Activated CD4-positive, alpha-beta memory T cell treated with anti-CD3 and anti-CD28 coated beads for 36 hours (primary cell): ENCODE results near the gene TFIP11. TPM values are rescaled to one million over a fixed set of nuclear protein-coding genes. Genes with fewer than 3 reads are reported as not detected.

Experiments used
- CTCF ChIA-PET: fragments of 350-600 bp; sonication (Branson Sonifier 250); formaldehyde crosslinking; loops from one replicate; lab custom pipeline; 2021; ENCODE audit warnings: antibody characterized with exemption, inconsistent platforms; lab: Charles Lee
- POLR2A ChIA-PET: fragments of 350-600 bp; sonication (Branson Sonifier 250); formaldehyde crosslinking; loops from one replicate; lab custom pipeline; 2021; ENCODE audit warnings: antibody characterized with exemption; lab: Charles Lee
- DNase-seq: peaks from one replicate; pipeline ENCODE4 v3.0.0-alpha.2; 2020
- H3K27ac Mint-ChIP-seq: one replicate; pipeline ENCODE4 v1.8.0; 2021; ENCODE audit warnings: mixed read lengths
- H3K27me3 Mint-ChIP-seq: one replicate; pipeline ENCODE4 v1.8.0; 2021; ENCODE audit warnings: mixed read lengths
- H3K36me3 Mint-ChIP-seq: one replicate; pipeline ENCODE4 v1.8.0; 2021; ENCODE audit warnings: mixed read lengths
- H3K4me1 Mint-ChIP-seq: one replicate; pipeline ENCODE4 v1.8.0; 2021; ENCODE audit warnings: low read depth, mixed read lengths
- H3K4me3 Mint-ChIP-seq: one replicate; pipeline ENCODE4 v1.8.0; 2021; ENCODE audit warnings: mild to moderate bottlenecking, mixed read lengths
- H3K9me3 Mint-ChIP-seq: one replicate; pipeline ENCODE4 v1.8.0; 2021; ENCODE audit warnings: mixed read lengths
- intact Hi-C: fragments of 100-400 bp; cut with micrococcal nuclease; formaldehyde crosslinking; loops from one replicate; pipeline ENCODE4 v1.15.1; 2023
- total RNA-seq, 2 experiments: library from RNA; stranded (reverse); gene quantifications; one replicate each; pipeline ENCODE4 v1.2.3, GENCODE V29; 2021

Gene TFIP11
- total RNA-seq, 2 experiments from 2014 or later: 41.1 to 43.0 TPM

GRCh38 chr22:26499188-26499703, 13.0 kb downstream of the TFIP11 start:
- Mint-ChIP-seq H3K4me3 (no peak overlapping the region), H3K36me3 (peaks cover 57% of the 10 kb centered on the region), H3K27ac (no peak overlapping the region), H3K27me3 (no peaks in the 10 kb centered on the region), H3K9me3 (no peaks in the 10 kb centered on the region), H3K4me1 (peaks cover 19% of the 10 kb centered on the region)
- no peak for DNase-seq
- ChIA-PET CTCF (interaction anchor here (6.3 kb wide), 1 partner anchor 166 kb away, joined by 46 read pairs; no protein-coding TSS in a partner anchor), POLR2A (interaction anchor here (0.6 to 0.9 kb wide), 2 partner anchors 144 to 229 kb away, joined by 3 to 4 read pairs; no protein-coding TSS in a partner anchor)
- intact Hi-C loops: no loop called here

- POLR2A ChIA-PET: no interaction called here
- no peak for DNase-seq
- CTCF ChIA-PET: no interaction called here
- Mint-ChIP-seq H3K4me1 (no peaks in the 10 kb centered on the region), H3K4me3 (no peak overlapping the region), H3K36me3 (peaks cover 52% of the 10 kb centered on the region), H3K27me3 (no peaks in the 10 kb centered on the region), H3K9me3 (no peaks in the 10 kb centered on the region), H3K27ac (no peak overlapping the region)
- intact Hi-C loops: no loop called here
Measured at GRCh38 chr22:26496456-26496855, 15.8 kb downstream of the TFIP11 start.

- CTCF ChIA-PET: interaction anchor here (0.6 to 1.1 kb wide), 3 partner anchors 9 to 18 kb away, joined by 3 read pairs; no protein-coding TSS in a partner anchor
- H3K27me3 Mint-ChIP-seq: no peaks in the 10 kb centered on the region
- H3K27ac Mint-ChIP-seq: peak overlapping the region; percentile 33
- peaks cover 46% of the 10 kb centered on the region for H3K36me3 Mint-ChIP-seq
- DNase-seq: no peak
- intact Hi-C loops: no loop called here
- H3K4me3 Mint-ChIP-seq: no peak overlapping the region
- POLR2A ChIA-PET: interaction anchor here (2.5 kb wide), 1 partner anchor 11 kb away, joined by 9 read pairs; the partner anchor contains the start of genes HPS4 and SRRD
- no peaks in the 10 kb centered on the region for H3K4me1 Mint-ChIP-seq
- H3K9me3 Mint-ChIP-seq: no peaks in the 10 kb centered on the region
Measured at GRCh38 chr22:26494506-26494905, 17.8 kb downstream of the TFIP11 start.

GRCh38 chr22:26492220-26492619, 20.1 kb downstream of the TFIP11 start:
- Mint-ChIP-seq H3K36me3 (peaks cover 49% of the 10 kb centered on the region), H3K4me1 (peaks cover 2% of the 10 kb centered on the region), H3K27ac (no peak overlapping the region), H3K9me3 (no peaks in the 10 kb centered on the region), H3K4me3 (no peak overlapping the region), H3K27me3 (no peaks in the 10 kb centered on the region)
- ChIA-PET POLR2A (no interaction called here), CTCF (interaction anchor here (1.9 kb wide), 1 partner anchor 11 kb away, joined by 4 read pairs; no protein-coding TSS in a partner anchor)
- intact Hi-C loops: no loop called here
- no peak for DNase-seq

- peaks cover 19% of the 10 kb centered on the region for H3K4me1 Mint-ChIP-seq
- POLR2A ChIA-PET: no interaction called here
Measured at GRCh38 chr22:26489447-26490036, 22.7 kb downstream of the TFIP11 start.

GRCh38 chr22:26487996-26488395, 24.3 kb downstream of the TFIP11 start:
- no peak overlapping the region for H3K27ac Mint-ChIP-seq
- peaks cover 24% of the 10 kb centered on the region for H3K4me1 Mint-ChIP-seq
- H3K4me3 Mint-ChIP-seq: no peak overlapping the region
- no peak for DNase-seq
- peaks cover 24% of the 10 kb centered on the region for H3K36me3 Mint-ChIP-seq
- intact Hi-C loops: no loop called here
- H3K9me3 Mint-ChIP-seq: no peaks in the 10 kb centered on the region
- no peaks in the 10 kb centered on the region for H3K27me3 Mint-ChIP-seq
- ChIA-PET POLR2A (no interaction called here), CTCF (no interaction called here)

More at GRCh38 chr22:26489447-26490036, 22.7 kb downstream of the TFIP11 start:
- peak overlapping the region; percentile 30 for H3K27ac Mint-ChIP-seq
- H3K4me3 Mint-ChIP-seq: no peak overlapping the region
- intact Hi-C loops: no loop called here
- CTCF ChIA-PET: no interaction called here
- DNase-seq: no peak
- no peaks in the 10 kb centered on the region for H3K27me3 Mint-ChIP-seq
- peaks cover 38% of the 10 kb centered on the region for H3K36me3 Mint-ChIP-seq
- no peaks in the 10 kb centered on the region for H3K9me3 Mint-ChIP-seq

- CTCF ChIA-PET: no interaction called here
- no peak for DNase-seq
- Mint-ChIP-seq H3K9me3 (no peaks in the 10 kb centered on the region), H3K4me1 (peaks cover 40% of the 10 kb centered on the region), H3K36me3 (peaks cover 17% of the 10 kb centered on the region), H3K4me3 (no peak overlapping the region), H3K27ac (no peak overlapping the region), H3K27me3 (no peaks in the 10 kb centered on the region)
- POLR2A ChIA-PET: no interaction called here
- intact Hi-C loops: no loop called here
Measured at GRCh38 chr22:26486394-26486793, 25.9 kb downstream of the TFIP11 start.

GRCh38 chr22:26485806-26486390, 26.4 kb downstream of the TFIP11 start:
- Mint-ChIP-seq H3K4me1 (peaks cover 45% of the 10 kb centered on the region), H3K27ac (peak overlapping the region; percentile 53), H3K27me3 (no peaks in the 10 kb centered on the region), H3K4me3 (peak overlapping the region; percentile 6), H3K36me3 (peaks cover 19% of the 10 kb centered on the region), H3K9me3 (no peaks in the 10 kb centered on the region)
- intact Hi-C loops: no loop called here
- POLR2A ChIA-PET: interaction anchor here (3.1 kb wide), 1 partner anchor 187 kb away, joined by 26 read pairs; no protein-coding TSS in a partner anchor
- CTCF ChIA-PET: interaction anchor here (3.4 kb wide), 1 partner anchor 17 kb away, joined by 17 read pairs; no protein-coding TSS in a partner anchor
- no peak for DNase-seq

GRCh38 chr22:26485013-26485412, 27.3 kb downstream of the TFIP11 start:
- CTCF ChIA-PET: interaction anchor here (1.2 to 4.3 kb wide), 5 partner anchors 18 to 180 kb away, joined by 4 to 18 read pairs (median 15); no protein-coding TSS in a partner anchor
- H3K36me3 Mint-ChIP-seq: peaks cover 15% of the 10 kb centered on the region
- H3K27me3 Mint-ChIP-seq: no peaks in the 10 kb centered on the region
- H3K4me3 Mint-ChIP-seq: peak overlapping the region; percentile 96
- intact Hi-C loops: no loop called here
- peaks cover 52% of the 10 kb centered on the region for H3K4me1 Mint-ChIP-seq
- H3K9me3 Mint-ChIP-seq: no peaks in the 10 kb centered on the region
- no peak for DNase-seq
- H3K27ac Mint-ChIP-seq: peak overlapping the region; percentile 59
- POLR2A ChIA-PET: interaction anchor here (1.9 to 3.9 kb wide), 4 partner anchors 9 to 188 kb away, joined by 9 to 41 read pairs (median 18); partner anchors contain the start of gene ASPHD2

- intact Hi-C loops: no loop called here
- no peak for DNase-seq
- Mint-ChIP-seq H3K4me3 (peak overlapping the region; percentile 96), H3K4me1 (peaks cover 59% of the 10 kb centered on the region), H3K36me3 (peaks cover 19% of the 10 kb centered on the region), H3K27ac (peak overlapping the region; percentile 92), H3K27me3 (no peaks in the 10 kb centered on the region), H3K9me3 (no peaks in the 10 kb centered on the region)
- CTCF ChIA-PET: interaction anchor here (0.7 to 4.3 kb wide), 10 partner anchors 10 to 190 kb away, joined by 3 to 18 read pairs (median 7); no protein-coding TSS in a partner anchor
- POLR2A ChIA-PET: interaction anchor here (1.1 to 3.9 kb wide), 6 partner anchors 10 to 189 kb away, joined by 3 to 41 read pairs (median 9); partner anchors contain the start of gene ASPHD2
Measured at GRCh38 chr22:26484360-26484706, 27.9 kb downstream of the TFIP11 start.

GRCh38 chr22:26483439-26484359, 28.6 kb downstream of the TFIP11 start, which contains the start of the genes HPS4 and SRRD:
HPS4 (minus strand) TSS chr22:26483783; CDS start chr22:26481762, 2,021 bp downstream.
SRRD (plus strand) TSS chr22:26483877; CDS start chr22:26483891, 14 bp downstream.
- peaks cover 25% of the 10 kb centered on the region for H3K36me3 Mint-ChIP-seq
- H3K9me3 Mint-ChIP-seq: no peaks in the 10 kb centered on the region
- CTCF ChIA-PET: interaction anchor here (0.7 to 4.3 kb wide), 14 partner anchors 10 to 1436 kb away, joined by 3 to 18 read pairs (median 4); partner anchors contain the start of gene PITPNB

More at GRCh38 chr22:26483439-26484359, 28.6 kb downstream of the TFIP11 start, which contains the start of the genes HPS4 and SRRD:
- Mint-ChIP-seq H3K4me3 (peak within 1 kb of the TSS; percentile 96), H3K27me3 (no peaks in the 10 kb centered on the region), H3K27ac (peak within 1 kb of the TSS; percentile 92), H3K4me1 (peaks cover 65% of the 10 kb centered on the region)
- POLR2A ChIA-PET: interaction anchor here (0.8 to 3.9 kb wide), 17 partner anchors 10 to 198 kb away, joined by 3 to 41 read pairs (median 3); partner anchors contain the start of genes ASPHD2, TFIP11 and TPST2
- DNase-seq: peak; percentile 94
- intact Hi-C loops: loop anchor here (1.0 to 2.0 kb wide), 4 partner anchors 29 to 189 kb away; partner anchors contain the start of genes TFIP11 and TPST2
